ENCODE results near the gene SLC38A10. TPM values are rescaled to one million over a fixed set of nuclear protein-coding genes. Genes with fewer than 3 reads are reported as not detected.

SLC38A10 gene
- total RNA-seq, 1 experiment from 2014 or later, result 43.8 TPM

DNA sequence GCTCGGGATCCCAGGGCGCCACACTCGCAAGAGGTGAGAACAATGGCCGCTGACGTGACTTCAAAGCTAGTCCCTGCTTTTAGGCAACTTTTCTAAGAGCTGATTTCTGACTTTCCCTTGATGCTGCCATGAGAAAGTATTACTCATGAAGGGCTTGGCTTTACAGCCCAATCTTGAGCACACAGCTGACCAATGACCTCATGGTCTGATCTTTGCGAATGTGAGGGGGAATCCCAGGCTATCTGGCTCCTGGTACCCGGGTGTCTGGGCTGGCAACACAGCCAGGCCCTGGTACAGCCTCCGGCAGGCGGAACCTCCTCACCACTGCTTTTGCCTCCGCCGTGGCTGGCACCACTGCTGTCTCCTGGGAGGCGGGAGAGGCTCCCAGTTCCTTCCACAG, 38.5 kb downstream of the SLC38A10 start:
- no CpG with 5 or more reads among the region's 12 CpGs for WGBS (ENCODE audit: extremely low coverage, insufficient read length, low lambda C conversion rate)
- Mint-ChIP-seq H3K4me1 (peaks cover 15 to 22% of the 10 kb centered on the region in 2 experiments), H3K4me3 (no peak overlapping the region), H3K36me3 (ENCODE audit: insufficient read depth in 1 of 3, low read depth in 3 of 3) (peaks cover 9 to 15% (median 15%) of the 10 kb centered on the region in 3 experiments), H3K9me3 (no peaks in the 10 kb centered on the region; a peak in 1 of 5 replicates), H3K27me3 (ENCODE audit: low read depth) (no peaks in the 10 kb centered on the region), H3K27ac (no peak overlapping the region)
- H2BK20ac ChIP-seq (ENCODE audit: low read depth, low read length, poor library complexity, severe bottlenecking), result no peak overlapping the region
- H2BK15ac ChIP-seq (ENCODE audit: low read depth, low read length), result no peak overlapping the region
- H3K23ac ChIP-seq (ENCODE audit: insufficient read length, low read depth, low read length), result no peak overlapping the region
- no peak overlapping the region for H2BK120ac ChIP-seq (ENCODE audit: low read depth, low read length, poor library complexity, severe bottlenecking)
- no peak overlapping the region for H2BK12ac ChIP-seq (ENCODE audit: insufficient read length, low read depth, low read length)
- H3K79me1 ChIP-seq (ENCODE audit: insufficient read depth, low read depth, low read length, poor library complexity, severe bottlenecking), result no peaks in the 10 kb centered on the region
- TF ChIP-seq, protein P1, sequence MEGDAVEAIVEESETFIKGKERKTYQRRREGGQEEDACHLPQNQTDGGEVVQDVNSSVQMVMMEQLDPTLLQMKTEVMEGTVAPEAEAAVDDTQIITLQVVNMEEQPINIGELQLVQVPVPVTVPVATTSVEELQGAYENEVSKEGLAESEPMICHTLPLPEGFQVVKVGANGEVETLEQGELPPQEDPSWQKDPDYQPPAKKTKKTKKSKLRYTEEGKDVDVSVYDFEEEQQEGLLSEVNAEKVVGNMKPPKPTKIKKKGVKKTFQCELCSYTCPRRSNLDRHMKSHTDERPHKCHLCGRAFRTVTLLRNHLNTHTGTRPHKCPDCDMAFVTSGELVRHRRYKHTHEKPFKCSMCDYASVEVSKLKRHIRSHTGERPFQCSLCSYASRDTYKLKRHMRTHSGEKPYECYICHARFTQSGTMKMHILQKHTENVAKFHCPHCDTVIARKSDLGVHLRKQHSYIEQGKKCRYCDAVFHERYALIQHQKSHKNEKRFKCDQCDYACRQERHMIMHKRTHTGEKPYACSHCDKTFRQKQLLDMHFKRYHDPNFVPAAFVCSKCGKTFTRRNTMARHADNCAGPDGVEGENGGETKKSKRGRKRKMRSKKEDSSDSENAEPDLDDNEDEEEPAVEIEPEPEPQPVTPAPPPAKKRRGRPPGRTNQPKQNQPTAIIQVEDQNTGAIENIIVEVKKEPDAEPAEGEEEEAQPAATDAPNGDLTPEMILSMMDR (conservative IDR thresholded peaks at IDR 0.05), result no peak
- no peak overlapping the region for H4K91ac ChIP-seq (ENCODE audit: insufficient read length, low read depth, low read length)
- H3K4me1 ChIP-seq (ENCODE audit: insufficient read depth, low read length), result no peaks in the 10 kb centered on the region
- no peak for DNase-seq
- H4K20me1 ChIP-seq (ENCODE audit: control insufficient read depth, insufficient read depth, insufficient read length), result no peaks in the 10 kb centered on the region
- no peak overlapping the region for H4K5ac ChIP-seq (ENCODE audit: insufficient read length, low read depth, low read length)
- H3K79me2 ChIP-seq (ENCODE audit: insufficient read depth, low read length), result no peaks in the 10 kb centered on the region
- H3K18ac ChIP-seq (ENCODE audit: insufficient read length, low read depth, low read length), result no peak overlapping the region
- H2AFZ ChIP-seq (ENCODE audit: low read length), result no peak overlapping the region
- H3K56ac ChIP-seq (ENCODE audit: insufficient read length, low read depth, low read length), result no peak overlapping the region
- H3K4me2 ChIP-seq (ENCODE audit: insufficient read depth, insufficient read length, low read length), result no peak overlapping the region
- H3K23me2 ChIP-seq (ENCODE audit: insufficient read length, low read depth, low read length, poor library complexity, severe bottlenecking), result no peaks in the 10 kb centered on the region
- no peaks in the 10 kb centered on the region for H3K27me3 ChIP-seq (ENCODE audit: insufficient read depth, low read length)
- no peak overlapping the region for H4K8ac ChIP-seq (replicated peaks; ENCODE audit: insufficient read length, low read depth, low read length)
- no peak overlapping the region for H3K9ac ChIP-seq (ENCODE audit: extremely low read depth, insufficient read length, low read length)
- H3K4ac ChIP-seq (ENCODE audit: low read depth, low read length), result no peak overlapping the region
- H3K14ac ChIP-seq (ENCODE audit: insufficient read depth, low read length), result no peak overlapping the region
- H2BK5ac ChIP-seq (ENCODE audit: insufficient read length, low read length), result no peak overlapping the region
- no peak overlapping the region for H3K27ac ChIP-seq (ENCODE audit: insufficient read length, low read depth, low read length)
- H2AK5ac ChIP-seq (ENCODE audit: insufficient read length, low read length), result no peak overlapping the region
- no peaks in the 10 kb centered on the region for H3K9me3 ChIP-seq (ENCODE audit: control insufficient read depth, low read depth, low read length)
- H3T11ph ChIP-seq (ENCODE audit: low read length), result no peak overlapping the region

Measured in H9 (cell line).